ENCODE measurements around the gene TPRG1L.

TPRG1L gene

DNA sequence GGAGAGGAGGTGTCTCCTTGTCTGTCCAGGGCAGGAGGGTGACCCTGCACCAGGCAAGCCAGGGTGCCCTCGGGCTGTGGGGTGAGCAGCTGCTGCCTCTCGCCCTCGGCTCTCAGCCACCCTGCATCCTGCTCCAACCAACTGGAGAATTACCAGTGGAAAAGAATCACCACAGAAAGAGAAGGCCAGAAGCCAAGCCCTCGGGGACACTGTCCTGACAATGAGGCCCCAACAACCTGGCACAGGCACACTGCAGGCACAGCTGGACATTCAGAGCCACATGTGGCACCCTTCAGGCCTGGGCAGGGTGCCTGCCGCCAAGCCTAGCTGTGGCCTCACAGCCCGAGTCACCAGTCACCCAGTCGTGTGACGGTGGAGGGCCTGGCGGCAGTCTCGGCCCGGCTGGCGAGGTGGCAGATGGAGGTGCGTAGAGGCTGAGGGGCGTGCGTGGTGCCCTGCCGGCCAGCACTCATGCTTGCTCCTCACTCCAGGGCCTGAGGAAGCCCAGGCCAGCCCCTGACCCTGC is 25.5 kb upstream of the TPRG1L start:
- no peak for DNase-seq (ENCODE audit: low read depth)
- TF ChIP-seq, protein P1, sequence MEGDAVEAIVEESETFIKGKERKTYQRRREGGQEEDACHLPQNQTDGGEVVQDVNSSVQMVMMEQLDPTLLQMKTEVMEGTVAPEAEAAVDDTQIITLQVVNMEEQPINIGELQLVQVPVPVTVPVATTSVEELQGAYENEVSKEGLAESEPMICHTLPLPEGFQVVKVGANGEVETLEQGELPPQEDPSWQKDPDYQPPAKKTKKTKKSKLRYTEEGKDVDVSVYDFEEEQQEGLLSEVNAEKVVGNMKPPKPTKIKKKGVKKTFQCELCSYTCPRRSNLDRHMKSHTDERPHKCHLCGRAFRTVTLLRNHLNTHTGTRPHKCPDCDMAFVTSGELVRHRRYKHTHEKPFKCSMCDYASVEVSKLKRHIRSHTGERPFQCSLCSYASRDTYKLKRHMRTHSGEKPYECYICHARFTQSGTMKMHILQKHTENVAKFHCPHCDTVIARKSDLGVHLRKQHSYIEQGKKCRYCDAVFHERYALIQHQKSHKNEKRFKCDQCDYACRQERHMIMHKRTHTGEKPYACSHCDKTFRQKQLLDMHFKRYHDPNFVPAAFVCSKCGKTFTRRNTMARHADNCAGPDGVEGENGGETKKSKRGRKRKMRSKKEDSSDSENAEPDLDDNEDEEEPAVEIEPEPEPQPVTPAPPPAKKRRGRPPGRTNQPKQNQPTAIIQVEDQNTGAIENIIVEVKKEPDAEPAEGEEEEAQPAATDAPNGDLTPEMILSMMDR (IDR thresholded peaks at IDR 0.05; ENCODE audit: control insufficient read depth, insufficient read depth, low read depth, low read length, missing control alignments) = no peak
- H3K4me3 ChIP-seq (ENCODE audit: control insufficient read depth, low read depth, low read length) = no peak overlapping the region

DNA sequence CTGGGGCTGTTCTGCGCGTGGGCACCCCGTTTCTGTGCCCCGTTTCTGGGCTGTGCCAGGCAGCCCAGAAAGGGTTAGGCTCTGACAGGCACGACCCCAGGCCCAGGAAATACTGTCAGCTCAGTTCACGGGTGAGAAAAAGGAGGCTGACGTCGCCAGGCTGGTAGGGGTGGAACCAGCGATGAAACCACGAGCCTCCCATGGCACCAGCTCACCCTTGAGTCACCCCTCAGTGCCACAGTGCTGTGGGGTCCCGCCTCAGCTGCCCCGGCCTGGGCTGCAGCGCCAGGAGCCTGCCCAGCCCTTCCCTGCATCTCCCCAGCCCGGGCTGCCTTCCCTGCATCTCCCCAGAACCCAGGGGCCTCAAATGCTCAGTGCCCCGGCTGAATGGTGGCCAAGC is 25.0 kb upstream of the TPRG1L start:
- no peak overlapping the region for H3K4me3 ChIP-seq (ENCODE audit: control insufficient read depth, low read depth, low read length)
- no peak for DNase-seq (ENCODE audit: low read depth)
- TF ChIP-seq, protein P1 (IDR thresholded peaks at IDR 0.05; ENCODE audit: control insufficient read depth, insufficient read depth, low read depth, low read length, missing control alignments) = no peak

- no peak for DNase-seq (ENCODE audit: low read depth)
- no peak overlapping the region for H3K4me3 ChIP-seq (ENCODE audit: control insufficient read depth, low read depth, low read length)
- TF ChIP-seq, protein P1 (IDR thresholded peaks at IDR 0.05; ENCODE audit: control insufficient read depth, insufficient read depth, low read depth, low read length, missing control alignments) = no peak
Observed at GRCh38 chr1:3600354-3600753, 24.5 kb upstream of the TPRG1L start.

GRCh38 chr1:3601743-3602142 is 23.1 kb upstream of the TPRG1L start:
- TF ChIP-seq, protein P1 (IDR thresholded peaks at IDR 0.05; ENCODE audit: control insufficient read depth, insufficient read depth, low read depth, low read length, missing control alignments) = no peak
- DNase-seq (ENCODE audit: low read depth) = no peak
- H3K4me3 ChIP-seq (ENCODE audit: control insufficient read depth, low read depth, low read length) = no peak overlapping the region

GRCh38 chr1:3602375-3602774 is 22.4 kb upstream of the TPRG1L start:
- TF ChIP-seq, protein P1 (IDR thresholded peaks at IDR 0.05; ENCODE audit: control insufficient read depth, insufficient read depth, low read depth, low read length, missing control alignments) = no peak
- no peak overlapping the region for H3K4me3 ChIP-seq (ENCODE audit: control insufficient read depth, low read depth, low read length)
- no peak for DNase-seq (ENCODE audit: low read depth)

GRCh38 chr1:3603156-3603555 is 21.7 kb upstream of the TPRG1L start:
- no peak overlapping the region for H3K4me3 ChIP-seq (ENCODE audit: control insufficient read depth, low read depth, low read length)
- TF ChIP-seq, protein P1 (IDR thresholded peaks at IDR 0.05; ENCODE audit: control insufficient read depth, insufficient read depth, low read depth, low read length, missing control alignments) = no peak
- DNase-seq (ENCODE audit: low read depth) = no peak

Measured in AG09309 (cell line).